Suprapubic skin (tissue), 3 donors: ENCODE data around the gene KIAA1671.

Experiments used
- EP300 ChIP-seq: sonication (generic); formaldehyde crosslinking; IDR thresholded peaks from one replicate; pipeline ENCODE4 v1.6.1; 2017; ENCODE audit warnings: antibody characterized with exemption
- TF ChIP-seq, protein P1 (sequence below), 2 donors: fragments of 200-600 bp in 1 of 2; fragments of 450-650 bp in 1 of 2; sonication (generic) in 1 of 2; IDR thresholded peaks; one replicate each; pipeline ENCODE4 v1.5.1; 2016 to 2019; ENCODE audit warnings: antibody characterized with exemption in 2 of 2, mild to moderate bottlenecking in 1 of 2, moderate library complexity in 1 of 2

DNA sequence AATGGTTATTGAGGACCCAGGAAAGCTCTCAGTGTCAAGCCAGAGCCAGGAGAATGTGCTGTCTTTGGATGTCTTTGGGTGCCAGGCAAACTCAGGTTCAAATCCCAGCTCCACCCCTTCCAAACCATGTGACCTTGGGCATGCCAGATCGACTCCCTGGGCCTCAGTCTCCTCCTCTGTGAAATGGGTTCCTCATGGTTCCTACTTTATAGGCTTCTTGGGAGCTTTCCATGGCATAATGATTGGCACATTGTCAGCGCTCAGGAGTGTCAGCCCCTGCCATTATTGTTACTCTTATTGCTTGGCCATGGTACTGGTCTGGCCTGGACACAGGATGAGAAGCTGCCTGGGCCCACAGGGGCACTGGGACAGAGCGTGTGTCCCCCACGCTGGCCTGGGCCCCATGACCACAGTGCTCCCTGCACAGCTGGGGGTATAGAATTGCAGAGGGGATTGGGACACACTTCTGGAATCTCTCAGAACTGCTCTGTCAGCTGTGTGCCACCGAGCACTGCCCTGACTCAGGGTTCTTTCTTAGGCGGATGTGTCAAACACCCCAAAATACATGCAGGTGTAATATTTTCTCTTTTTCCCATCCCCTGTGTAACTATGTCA, 209.5 kb downstream of the KIAA1671 start:
- TF ChIP-seq, protein P1, sequence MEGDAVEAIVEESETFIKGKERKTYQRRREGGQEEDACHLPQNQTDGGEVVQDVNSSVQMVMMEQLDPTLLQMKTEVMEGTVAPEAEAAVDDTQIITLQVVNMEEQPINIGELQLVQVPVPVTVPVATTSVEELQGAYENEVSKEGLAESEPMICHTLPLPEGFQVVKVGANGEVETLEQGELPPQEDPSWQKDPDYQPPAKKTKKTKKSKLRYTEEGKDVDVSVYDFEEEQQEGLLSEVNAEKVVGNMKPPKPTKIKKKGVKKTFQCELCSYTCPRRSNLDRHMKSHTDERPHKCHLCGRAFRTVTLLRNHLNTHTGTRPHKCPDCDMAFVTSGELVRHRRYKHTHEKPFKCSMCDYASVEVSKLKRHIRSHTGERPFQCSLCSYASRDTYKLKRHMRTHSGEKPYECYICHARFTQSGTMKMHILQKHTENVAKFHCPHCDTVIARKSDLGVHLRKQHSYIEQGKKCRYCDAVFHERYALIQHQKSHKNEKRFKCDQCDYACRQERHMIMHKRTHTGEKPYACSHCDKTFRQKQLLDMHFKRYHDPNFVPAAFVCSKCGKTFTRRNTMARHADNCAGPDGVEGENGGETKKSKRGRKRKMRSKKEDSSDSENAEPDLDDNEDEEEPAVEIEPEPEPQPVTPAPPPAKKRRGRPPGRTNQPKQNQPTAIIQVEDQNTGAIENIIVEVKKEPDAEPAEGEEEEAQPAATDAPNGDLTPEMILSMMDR (IDR thresholded peaks at IDR 0.05) = no peak
- TF ChIP-seq EP300 = no peak
